ENCODE measurements around the gene EHMT1.

DNA sequence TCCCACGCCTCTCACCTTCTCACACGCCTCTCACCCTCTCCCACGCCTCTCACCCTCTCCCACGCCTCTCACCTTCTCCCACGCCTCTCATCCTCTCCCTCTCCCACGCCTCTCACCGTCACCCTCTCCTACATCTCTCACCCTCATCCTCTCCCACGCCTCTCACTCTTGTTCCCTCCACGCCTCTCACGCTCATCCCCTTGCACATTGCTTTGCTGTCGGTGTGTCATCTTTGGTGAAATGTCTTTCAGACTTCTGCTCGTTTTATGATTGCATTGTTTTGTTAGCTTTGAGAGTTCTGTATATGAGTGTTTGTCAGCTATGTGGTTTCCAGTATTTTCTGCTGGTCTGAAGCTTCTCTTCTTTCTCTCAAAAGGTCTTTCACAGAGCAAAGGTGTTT, 102.7 kb downstream of the EHMT1 start:
- no peak for TF ChIP-seq ZNF607 (CRISPR knock-in tag; IDR thresholded peaks at IDR 0.05; ENCODE audit: borderline replicate concordance)
- no peak for TF ChIP-seq ZNF878 (CRISPR knock-in tag; IDR thresholded peaks at IDR 0.05)
- TF ChIP-seq ASH2L (IDR thresholded peaks at IDR 0.05; ENCODE audit: insufficient read length, low read depth, low read length) = no peak
- no peak for TF ChIP-seq SNAPC2 (CRISPR knock-in tag; IDR thresholded peaks at IDR 0.05)
- TF ChIP-seq SMAD3 (CRISPR knock-in tag; IDR thresholded peaks at IDR 0.05) = no peak
- no peak for TF ChIP-seq XBP1 (CRISPR knock-in tag; IDR thresholded peaks at IDR 0.05)

Data from HepG2 (cell line).